HCT116 (cell line): ENCODE measurements around the gene UNC5C.

Experiments used
- CTCF ChIP-seq, 3 experiments: fragments of 200-600 bp in 1 of 3; sonication (generic) in 1 of 3; IDR thresholded peaks in 2 of 3; conservative IDR thresholded peaks in 1 of 3; 2 replicates each; pipeline ENCODE4 v1.5.1; 2012 to 2017; ENCODE audit warnings: low read depth in 2 of 3, low read length in 2 of 3, antibody characterized with exemption in 1 of 3, borderline replicate concordance in 1 of 3, control low read depth in 1 of 3, mild to moderate bottlenecking in 1 of 3, mixed read lengths in 1 of 3, mixed run types in 1 of 3, moderate library complexity in 1 of 3; ENCODE audit not compliant: insufficient read depth in 1 of 3
- EGR1 ChIP-seq: IDR thresholded peaks from 2 replicates; pipeline ENCODE4 v1.6.1; 2012; ENCODE audit warnings: low read depth
- EZH2 ChIP-seq: fragments of 200-600 bp; sonication (generic); IDR thresholded peaks from 2 replicates; pipeline ENCODE4 v1.6.1; 2017; ENCODE audit warnings: antibody characterized with exemption, mixed run types
- EZH2phosphoT487 ChIP-seq: fragments of 200-600 bp; IDR thresholded peaks from 2 replicates; pipeline ENCODE4 v1.6.1; 2018; ENCODE audit warnings: antibody characterized with exemption, borderline replicate concordance
- FOSL1 ChIP-seq: IDR thresholded peaks from 2 replicates; pipeline ENCODE4 v1.6.1; 2012; ENCODE audit warnings: low read depth
- JUND ChIP-seq: IDR thresholded peaks from 2 replicates; pipeline ENCODE4 v1.6.1; 2012
- POLR2A ChIP-seq: IDR thresholded peaks from 2 replicates; pipeline ENCODE4 v1.7.0; 2011; ENCODE audit warnings: borderline replicate concordance; ENCODE audit not compliant: insufficient read depth, insufficient read length; ENCODE audit errors: extremely low read depth
- POLR2AphosphoS5 ChIP-seq: IDR thresholded peaks from 2 replicates; pipeline ENCODE4 v1.6.1; 2011; ENCODE audit warnings: mild to moderate bottlenecking, low read depth, low read length, moderate library complexity
- SP1 ChIP-seq: IDR thresholded peaks from 2 replicates; pipeline ENCODE4 v1.6.1; 2012; ENCODE audit warnings: low read depth
- TCF7L2 ChIP-seq: IDR thresholded peaks from 2 replicates; pipeline ENCODE4 v1.7.0; 2011; ENCODE audit warnings: borderline replicate concordance, inconsistent platforms; ENCODE audit not compliant: insufficient read depth, insufficient read length; ENCODE audit errors: extremely low read depth
- YY1 ChIP-seq: IDR thresholded peaks from 2 replicates; pipeline ENCODE4 v1.6.1; 2011; ENCODE audit warnings: low read length, low read depth, moderate library complexity, mild to moderate bottlenecking; ENCODE audit not compliant: insufficient replicate concordance; ENCODE audit errors: extremely low read depth
- ZFX ChIP-seq: fragments of 450-650 bp; IDR thresholded peaks from 2 replicates; pipeline ENCODE4 v1.6.1; 2017
- TF ChIP-seq, protein P1 (sequence below): IDR thresholded peaks from 2 replicates; pipeline ENCODE4 v1.6.1; 2012
- TF ChIP-seq, protein P2 (sequence below): IDR thresholded peaks from 2 replicates; pipeline ENCODE4 v1.6.1; 2012; ENCODE audit warnings: low read depth

GRCh38 chr4:95295157-95295556, 253.6 kb downstream of the UNC5C start:
- TF ChIP-seq EZH2phosphoT487 = no peak
- TF ChIP-seq CTCF (IDR thresholded peaks at IDR 0.05 in 2 of 3, conservative IDR thresholded peaks at IDR 0.05 in 1 of 3; ENCODE audit: borderline replicate concordance in 1 of 3, insufficient read depth in 1 of 3, low read depth in 2 of 3, low read length in 2 of 3) = no peak
- TF ChIP-seq ZFX = no peak
- no peak for TF ChIP-seq JUND
- no peak for TF ChIP-seq EZH2
- no peak for TF ChIP-seq SP1
- TF ChIP-seq, protein P1, sequence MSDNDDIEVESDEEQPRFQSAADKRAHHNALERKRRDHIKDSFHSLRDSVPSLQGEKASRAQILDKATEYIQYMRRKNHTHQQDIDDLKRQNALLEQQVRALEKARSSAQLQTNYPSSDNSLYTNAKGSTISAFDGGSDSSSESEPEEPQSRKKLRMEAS = no peak
- no peak for TF ChIP-seq YY1
- no peak for TF ChIP-seq FOSL1
- no peak for TF ChIP-seq POLR2A
- TF ChIP-seq, protein P2, sequence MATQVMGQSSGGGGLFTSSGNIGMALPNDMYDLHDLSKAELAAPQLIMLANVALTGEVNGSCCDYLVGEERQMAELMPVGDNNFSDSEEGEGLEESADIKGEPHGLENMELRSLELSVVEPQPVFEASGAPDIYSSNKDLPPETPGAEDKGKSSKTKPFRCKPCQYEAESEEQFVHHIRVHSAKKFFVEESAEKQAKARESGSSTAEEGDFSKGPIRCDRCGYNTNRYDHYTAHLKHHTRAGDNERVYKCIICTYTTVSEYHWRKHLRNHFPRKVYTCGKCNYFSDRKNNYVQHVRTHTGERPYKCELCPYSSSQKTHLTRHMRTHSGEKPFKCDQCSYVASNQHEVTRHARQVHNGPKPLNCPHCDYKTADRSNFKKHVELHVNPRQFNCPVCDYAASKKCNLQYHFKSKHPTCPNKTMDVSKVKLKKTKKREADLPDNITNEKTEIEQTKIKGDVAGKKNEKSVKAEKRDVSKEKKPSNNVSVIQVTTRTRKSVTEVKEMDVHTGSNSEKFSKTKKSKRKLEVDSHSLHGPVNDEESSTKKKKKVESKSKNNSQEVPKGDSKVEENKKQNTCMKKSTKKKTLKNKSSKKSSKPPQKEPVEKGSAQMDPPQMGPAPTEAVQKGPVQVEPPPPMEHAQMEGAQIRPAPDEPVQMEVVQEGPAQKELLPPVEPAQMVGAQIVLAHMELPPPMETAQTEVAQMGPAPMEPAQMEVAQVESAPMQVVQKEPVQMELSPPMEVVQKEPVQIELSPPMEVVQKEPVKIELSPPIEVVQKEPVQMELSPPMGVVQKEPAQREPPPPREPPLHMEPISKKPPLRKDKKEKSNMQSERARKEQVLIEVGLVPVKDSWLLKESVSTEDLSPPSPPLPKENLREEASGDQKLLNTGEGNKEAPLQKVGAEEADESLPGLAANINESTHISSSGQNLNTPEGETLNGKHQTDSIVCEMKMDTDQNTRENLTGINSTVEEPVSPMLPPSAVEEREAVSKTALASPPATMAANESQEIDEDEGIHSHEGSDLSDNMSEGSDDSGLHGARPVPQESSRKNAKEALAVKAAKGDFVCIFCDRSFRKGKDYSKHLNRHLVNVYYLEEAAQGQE = no peak
- TF ChIP-seq EGR1 = no peak
- no peak for TF ChIP-seq POLR2AphosphoS5
- no peak for TF ChIP-seq TCF7L2
